H9 (cell line): ENCODE measurements around the gene TLR5. TPM values are rescaled to one million over a fixed set of nuclear protein-coding genes. Genes with fewer than 3 reads are reported as not detected.

Experiments
- DNase-seq: peaks from one replicate; pipeline ENCODE4 v3.0.0-alpha.2; 2017
- H2AFZ ChIP-seq: one replicate; pipeline ENCODE4 v1.6.1; 2013; ENCODE audit warnings: mild to moderate bottlenecking, low read length, control low read depth, moderate library complexity
- H2AK5ac ChIP-seq: 2 replicates; pipeline ENCODE4 v1.6.1; 2013; ENCODE audit warnings: low read length, control low read depth, mixed read lengths; ENCODE audit not compliant: insufficient read length
- H2BK120ac ChIP-seq: one replicate; pipeline ENCODE4 v1.6.1; 2013; ENCODE audit warnings: low read depth, mild to moderate bottlenecking, low read length, control low read depth, inconsistent platforms; ENCODE audit not compliant: poor library complexity, severe bottlenecking
- H2BK12ac ChIP-seq: 2 replicates; pipeline ENCODE4 v1.6.1; 2013; ENCODE audit warnings: low read length, control low read depth, mixed read lengths, low read depth; ENCODE audit not compliant: insufficient read length
- H2BK15ac ChIP-seq: 2 replicates; pipeline ENCODE4 v1.6.1; 2013; ENCODE audit warnings: low read depth, low read length, control low read depth
- H2BK20ac ChIP-seq: one replicate; pipeline ENCODE4 v1.6.1; 2013; ENCODE audit warnings: low read depth, mild to moderate bottlenecking, low read length, control low read depth, inconsistent platforms; ENCODE audit not compliant: poor library complexity, severe bottlenecking
- H2BK5ac ChIP-seq: 2 replicates; pipeline ENCODE4 v1.6.1; 2013; ENCODE audit warnings: low read length, control low read depth, mixed read lengths; ENCODE audit not compliant: insufficient read length
- H3K14ac ChIP-seq: 2 replicates; pipeline ENCODE4 v1.6.1; 2013; ENCODE audit warnings: low read length, control low read depth; ENCODE audit not compliant: insufficient read depth
- H3K18ac ChIP-seq: 2 replicates; pipeline ENCODE4 v1.6.1; 2013; ENCODE audit warnings: low read depth, mild to moderate bottlenecking, mixed read lengths, low read length, control low read depth; ENCODE audit not compliant: insufficient read length
- H3K23ac ChIP-seq: 2 replicates; pipeline ENCODE4 v1.6.1; 2013; ENCODE audit warnings: low read length, control low read depth, mixed read lengths, low read depth; ENCODE audit not compliant: insufficient read length
- H3K23me2 ChIP-seq: 2 replicates; pipeline ENCODE4 v1.6.1; 2013; ENCODE audit warnings: low read depth, mild to moderate bottlenecking, mixed read lengths, low read length, control low read depth; ENCODE audit not compliant: insufficient read length, poor library complexity, severe bottlenecking
- H3K27ac ChIP-seq: 2 replicates; pipeline ENCODE4 v1.5.1; 2013; ENCODE audit warnings: low read length, control low read depth, mixed read lengths, low read depth; ENCODE audit not compliant: insufficient read length
- H3K27me3 ChIP-seq: 2 replicates; pipeline ENCODE4 v1.6.1; 2013; ENCODE audit warnings: low read length, control low read depth, inconsistent platforms; ENCODE audit not compliant: insufficient read depth
- H3K4ac ChIP-seq: 2 replicates; pipeline ENCODE4 v1.6.1; 2013; ENCODE audit warnings: low read depth, mild to moderate bottlenecking, control low read depth, inconsistent platforms, low read length, moderate library complexity
- H3K4me1 ChIP-seq: 2 replicates; pipeline ENCODE4 v1.6.1; 2013; ENCODE audit warnings: low read length, control low read depth, inconsistent platforms; ENCODE audit not compliant: insufficient read depth
- H3K4me2 ChIP-seq: 2 replicates; pipeline ENCODE4 v1.6.1; 2013; ENCODE audit warnings: low read length, control low read depth, mixed read lengths; ENCODE audit not compliant: insufficient read length, insufficient read depth
- H3K56ac ChIP-seq: 2 replicates; pipeline ENCODE4 v1.6.1; 2013; ENCODE audit warnings: low read depth, mild to moderate bottlenecking, mixed read lengths, low read length, control low read depth; ENCODE audit not compliant: insufficient read length
- H3K79me1 ChIP-seq: 2 replicates; pipeline ENCODE4 v1.6.1; 2013; ENCODE audit warnings: low read depth, mild to moderate bottlenecking, moderate library complexity, low read length, control low read depth, inconsistent platforms; ENCODE audit not compliant: insufficient read depth, poor library complexity, severe bottlenecking
- H3K79me2 ChIP-seq: 2 replicates; pipeline ENCODE4 v1.6.1; 2013; ENCODE audit warnings: low read length, control low read depth, inconsistent platforms; ENCODE audit not compliant: insufficient read depth
- H3K9ac ChIP-seq: 2 replicates; pipeline ENCODE4 v1.6.1; 2013; ENCODE audit warnings: low read length, control low read depth, mixed read lengths; ENCODE audit not compliant: insufficient read length; ENCODE audit errors: extremely low read depth
- H3K9me3 ChIP-seq: one replicate; pipeline ENCODE4 v1.6.1; 2013; ENCODE audit warnings: low read depth, low read length, inconsistent platforms; ENCODE audit not compliant: control insufficient read depth
- H3T11ph ChIP-seq: one replicate; pipeline ENCODE4 v1.6.1; 2013; ENCODE audit warnings: mild to moderate bottlenecking, low read length, control low read depth, inconsistent platforms
- H4K20me1 ChIP-seq: one replicate; pipeline ENCODE4 v1.6.1; 2013; ENCODE audit not compliant: control insufficient read depth, insufficient read length, insufficient read depth
- H4K5ac ChIP-seq: 2 replicates; pipeline ENCODE4 v1.6.1; 2013; ENCODE audit warnings: low read depth, mild to moderate bottlenecking, mixed read lengths, low read length, control low read depth; ENCODE audit not compliant: insufficient read length
- H4K8ac ChIP-seq: replicated peaks from 2 replicates; pipeline ENCODE4 v1.6.1; 2013; ENCODE audit warnings: low read length, control low read depth, mixed read lengths, low read depth; ENCODE audit not compliant: insufficient read length
- H4K91ac ChIP-seq: 2 replicates; pipeline ENCODE4 v1.6.1; 2013; ENCODE audit warnings: low read depth, mild to moderate bottlenecking, moderate library complexity, mixed read lengths, low read length, control low read depth; ENCODE audit not compliant: insufficient read length
- H3K27ac Mint-ChIP-seq, 3 experiments: 2 replicates in 2 of 3; 3 replicates in 1 of 3; pipeline ENCODE4 v1.8.0; 2020 to 2021; ENCODE audit warnings: mixed read lengths in 3 of 3, mild to moderate bottlenecking in 1 of 3, moderate library complexity in 1 of 3
- H3K27me3 Mint-ChIP-seq: 2 replicates; pipeline ENCODE4 v1.8.0; 2021; ENCODE audit warnings: low read depth, mild to moderate bottlenecking, moderate library complexity, mixed read lengths
- H3K36me3 Mint-ChIP-seq, 3 experiments: 2 replicates in 2 of 3; 3 replicates in 1 of 3; pipeline ENCODE4 v1.8.0; 2020 to 2021; ENCODE audit warnings: low read depth in 3 of 3, mixed read lengths in 3 of 3; ENCODE audit not compliant: insufficient read depth in 1 of 3
- H3K4me1 Mint-ChIP-seq, 2 experiments: 2 replicates each; pipeline ENCODE4 v1.8.0; 2020; ENCODE audit warnings: mixed read lengths in 2 of 2
- H3K4me3 Mint-ChIP-seq, 2 experiments: 2 replicates in 1 of 2; 3 replicates in 1 of 2; pipeline ENCODE4 v1.8.0; 2020 to 2021; ENCODE audit warnings: mild to moderate bottlenecking in 2 of 2, mixed read lengths in 2 of 2, moderate library complexity in 1 of 2
- H3K9me3 Mint-ChIP-seq, 2 experiments: 2 replicates in 1 of 2; 3 replicates in 1 of 2; pipeline ENCODE4 v1.8.0; 2020; ENCODE audit warnings: mild to moderate bottlenecking in 2 of 2, mixed read lengths in 2 of 2, moderate library complexity in 1 of 2
- CTCF ChIP-seq: fragments of 200-600 bp; sonication (generic); conservative IDR thresholded peaks from 3 replicates; pipeline ENCODE4 v1.8.0; 2021; ENCODE audit warnings: antibody characterized with exemption, mild to moderate bottlenecking
- WGBS: extraction: QIAGEN DNeasy Blood & Tissue Kit; methylation state at CpG from one replicate; pipeline ENCODE4 v1.1.7; 2013; ENCODE audit warnings: missing lambda C conversion rate, low lambda C conversion rate, mixed read lengths; ENCODE audit not compliant: insufficient read length; ENCODE audit errors: extremely low coverage; 5-methylcytosine and 5-hydroxymethylcytosine counted together
- total RNA-seq: library from RNA; stranded (reverse); gene quantifications from 2 replicates; pipeline ENCODE4 v1.2.1, GENCODE V29; 2021

Gene TLR5
- total RNA-seq, 1 experiment from 2014 or later, result not detected

DNA sequence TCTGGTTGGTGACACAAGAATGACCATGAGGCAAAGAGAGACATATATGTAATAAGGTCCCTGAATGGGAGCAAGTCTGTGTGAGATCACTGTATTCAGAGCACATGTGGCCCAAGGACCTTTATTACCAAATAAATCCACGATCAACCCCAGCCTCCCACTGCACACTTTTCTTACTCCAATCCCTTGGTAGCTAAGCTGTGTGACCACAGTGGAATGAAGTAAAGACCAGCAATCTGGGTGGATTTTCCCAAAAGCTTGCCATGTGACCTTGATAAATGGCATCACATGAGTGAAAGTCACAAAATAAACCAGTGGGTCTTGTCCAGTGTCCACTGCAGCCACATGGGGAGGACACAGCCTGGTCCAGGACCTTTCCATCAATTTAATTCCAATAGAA, 36.7 kb upstream of the TLR5 start:
- H3K4me1 ChIP-seq, result no peaks in the 10 kb centered on the region
- no peak overlapping the region for H3K56ac ChIP-seq
- no peaks in the 10 kb centered on the region for H3K23me2 ChIP-seq
- H3K23ac ChIP-seq, result no peak overlapping the region
- Mint-ChIP-seq H3K4me3 (no peak overlapping the region), H3K36me3 (peaks cover 0 to 4% (median 1%) of the 10 kb centered on the region in 3 experiments; a peak in 3 of 7 replicates), H3K4me1 (peaks cover 14 to 17% of the 10 kb centered on the region in 2 experiments), H3K9me3 (peaks cover 2 to 5% of the 10 kb centered on the region in 2 experiments; a peak in 2 of 5 replicates), H3K27ac (no peak overlapping the region; a peak in 1 of 7 replicates), H3K27me3 (peaks cover 42% of the 10 kb centered on the region)
- H2BK5ac ChIP-seq, result no peak overlapping the region
- H3K9ac ChIP-seq, result no peak overlapping the region
- H3K27ac ChIP-seq, result no peak overlapping the region
- no peaks in the 10 kb centered on the region for H4K20me1 ChIP-seq
- no peak overlapping the region for H2BK15ac ChIP-seq
- no peaks in the 10 kb centered on the region for H3K79me1 ChIP-seq
- no peaks in the 10 kb centered on the region for H3K27me3 ChIP-seq
- H3T11ph ChIP-seq, result no peak overlapping the region
- no peak overlapping the region for H4K91ac ChIP-seq
- H3K79me2 ChIP-seq, result no peaks in the 10 kb centered on the region
- H4K8ac ChIP-seq, result no peak overlapping the region
- H3K4ac ChIP-seq, result no peak overlapping the region
- no peak overlapping the region for H2BK20ac ChIP-seq
- no peaks in the 10 kb centered on the region for H3K9me3 ChIP-seq
- H3K14ac ChIP-seq, result no peak overlapping the region
- H2BK12ac ChIP-seq, result no peak overlapping the region
- TF ChIP-seq CTCF, result no peak
- no peak overlapping the region for H3K4me2 ChIP-seq
- no peak for DNase-seq
- H2AK5ac ChIP-seq, result no peak overlapping the region
- H4K5ac ChIP-seq, result no peak overlapping the region
- WGBS, result no CpG with 5 or more reads among the region's 1 CpG
- no peak overlapping the region for H3K18ac ChIP-seq
- H2AFZ ChIP-seq, result no peak overlapping the region
- H2BK120ac ChIP-seq, result no peak overlapping the region
